Measurements from ENCODE around the gene ZDHHC8.

The ZDHHC8 gene, protein sequence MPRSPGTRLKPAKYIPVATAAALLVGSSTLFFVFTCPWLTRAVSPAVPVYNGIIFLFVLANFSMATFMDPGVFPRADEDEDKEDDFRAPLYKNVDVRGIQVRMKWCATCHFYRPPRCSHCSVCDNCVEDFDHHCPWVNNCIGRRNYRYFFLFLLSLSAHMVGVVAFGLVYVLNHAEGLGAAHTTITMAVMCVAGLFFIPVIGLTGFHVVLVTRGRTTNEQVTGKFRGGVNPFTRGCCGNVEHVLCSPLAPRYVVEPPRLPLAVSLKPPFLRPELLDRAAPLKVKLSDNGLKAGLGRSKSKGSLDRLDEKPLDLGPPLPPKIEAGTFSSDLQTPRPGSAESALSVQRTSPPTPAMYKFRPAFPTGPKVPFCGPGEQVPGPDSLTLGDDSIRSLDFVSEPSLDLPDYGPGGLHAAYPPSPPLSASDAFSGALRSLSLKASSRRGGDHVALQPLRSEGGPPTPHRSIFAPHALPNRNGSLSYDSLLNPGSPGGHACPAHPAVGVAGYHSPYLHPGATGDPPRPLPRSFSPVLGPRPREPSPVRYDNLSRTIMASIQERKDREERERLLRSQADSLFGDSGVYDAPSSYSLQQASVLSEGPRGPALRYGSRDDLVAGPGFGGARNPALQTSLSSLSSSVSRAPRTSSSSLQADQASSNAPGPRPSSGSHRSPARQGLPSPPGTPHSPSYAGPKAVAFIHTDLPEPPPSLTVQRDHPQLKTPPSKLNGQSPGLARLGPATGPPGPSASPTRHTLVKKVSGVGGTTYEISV

DNA sequence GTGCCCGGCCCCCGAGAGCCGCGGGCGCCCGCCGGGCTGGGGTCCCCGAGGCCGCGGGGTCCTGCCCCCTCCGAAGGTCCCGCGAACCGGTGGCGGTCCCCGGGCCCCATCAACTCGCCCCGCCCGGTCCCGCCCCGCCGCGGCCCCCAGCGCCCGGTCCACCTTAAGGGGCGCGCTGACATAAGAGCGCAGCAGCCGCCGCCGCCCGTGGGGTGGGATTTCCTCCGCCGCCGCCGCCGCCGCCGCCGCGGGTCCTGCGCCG is at the start of gene ZDHHC8:
Gene ZDHHC8 (plus strand): TSS at position 208 of the 262 bp plus-strand sequence. CDS start 144 bp downstream, outside the sequence.
- peak; percentile 25 to 36 for DNase-seq (ENCODE audit: low read depth in 2 of 2)

DNA sequence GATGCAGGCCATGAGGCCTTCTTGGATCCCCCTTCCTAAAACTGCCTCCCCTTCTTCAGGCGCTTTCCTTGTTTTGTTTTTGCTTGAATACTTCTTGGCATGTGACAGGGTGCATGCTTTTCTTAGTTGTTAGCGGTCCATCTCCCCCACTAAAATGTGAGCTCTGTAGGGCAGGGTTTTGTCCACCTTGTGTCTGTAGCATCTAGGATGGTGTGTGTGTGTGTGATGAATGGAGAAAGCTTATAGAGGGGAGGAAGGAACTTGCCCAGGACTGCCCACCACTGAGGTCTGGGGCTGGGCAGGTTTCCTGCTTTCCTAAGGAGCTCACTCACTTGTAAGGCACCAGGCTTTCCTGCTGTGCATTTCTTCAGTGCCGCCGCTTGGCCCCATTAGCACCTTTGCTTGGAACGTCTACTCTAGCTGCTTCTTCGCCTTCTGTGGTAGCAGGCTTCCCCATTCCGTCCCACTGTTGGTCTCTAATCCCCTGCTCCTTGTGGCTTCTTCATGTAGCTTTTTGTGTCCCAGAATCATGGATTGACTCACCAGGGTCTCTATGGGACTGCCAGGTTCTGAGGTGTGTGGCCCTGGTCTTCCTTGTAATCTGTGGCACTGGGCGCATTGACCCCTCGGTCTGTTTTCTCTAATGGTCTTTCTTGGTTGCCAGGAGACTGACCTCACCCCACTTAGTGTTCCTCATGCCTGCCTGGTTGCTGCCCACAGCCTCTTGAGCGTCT is 48.3 kb upstream of the ZDHHC8 start:
- no peak for DNase-seq (ENCODE audit: low read depth in 2 of 2)

DNA sequence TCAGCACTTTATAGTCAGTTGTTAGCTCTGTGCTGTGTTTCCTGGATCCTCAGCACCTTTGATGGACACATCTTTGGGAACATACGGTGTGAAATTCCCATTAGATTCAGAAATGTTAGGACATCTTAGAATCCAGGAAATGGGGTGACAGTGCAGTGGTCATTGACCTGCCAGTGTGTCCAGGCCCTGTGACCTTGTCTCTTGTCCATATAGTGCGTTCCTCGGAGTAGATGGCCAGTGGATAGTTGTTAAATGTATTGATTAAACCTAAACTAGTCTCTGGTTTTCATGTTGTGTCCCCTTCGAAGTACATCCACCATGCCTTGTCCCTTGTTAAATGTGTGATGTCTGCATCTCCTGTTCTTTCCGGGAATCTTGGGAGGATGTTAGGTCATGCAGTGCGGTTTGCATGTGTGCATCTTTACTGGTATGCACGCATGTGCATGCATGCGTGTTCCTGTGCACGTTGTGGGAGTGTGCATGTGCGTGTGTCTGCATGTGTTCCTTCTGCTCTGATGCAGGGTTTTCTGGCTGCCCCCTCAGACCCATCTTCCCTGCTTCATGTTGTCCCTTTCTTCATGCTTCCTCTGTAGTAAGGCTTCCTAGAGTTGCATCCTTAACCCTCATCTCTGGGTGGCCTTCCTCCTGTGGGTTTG is 47.6 kb upstream of the ZDHHC8 start:
- no peak for DNase-seq (ENCODE audit: low read depth in 2 of 2)

DNA sequence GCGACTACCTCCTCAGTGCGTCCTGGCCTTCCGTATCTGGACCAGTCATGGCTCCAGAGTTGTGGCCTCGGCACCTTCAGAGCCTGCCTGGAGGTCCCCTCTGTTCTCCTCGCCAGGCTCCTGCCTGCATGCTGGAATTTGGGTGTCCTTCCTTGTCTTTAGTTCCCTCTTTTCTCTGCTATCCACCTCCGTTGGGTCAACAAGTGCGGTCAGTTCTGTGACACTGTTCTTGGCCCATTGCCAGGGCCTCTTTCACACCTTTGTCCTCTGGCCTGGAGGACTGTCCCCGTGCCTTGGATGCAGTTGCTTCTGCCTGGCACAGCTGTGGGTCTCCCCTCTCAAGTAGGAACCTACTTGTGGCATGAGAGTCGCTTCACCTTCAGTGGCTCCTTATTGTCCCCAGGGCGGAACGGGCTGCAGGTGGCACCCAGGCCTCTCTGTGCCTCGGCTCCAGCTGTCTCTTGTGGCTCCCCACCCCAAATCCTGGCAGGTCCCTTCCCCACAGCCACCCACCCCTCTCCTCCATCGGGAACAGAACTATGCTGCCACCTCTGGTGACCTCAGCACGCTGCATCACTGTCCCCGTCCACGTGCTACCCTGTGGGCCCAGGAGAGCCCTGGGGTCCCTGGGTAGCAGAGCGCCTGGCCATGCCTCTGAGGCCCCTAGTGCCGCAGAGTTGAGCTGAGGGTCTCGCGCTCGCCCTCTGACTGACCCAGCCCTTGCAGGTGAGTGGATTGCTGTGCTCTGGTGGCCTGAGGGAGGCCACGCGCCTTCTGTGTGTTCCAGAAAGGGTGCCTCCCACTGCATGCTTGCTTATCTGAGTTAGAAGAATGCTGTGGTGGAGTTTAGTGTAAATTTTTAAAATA is 46.8 kb upstream of the ZDHHC8 start:
- peak in 1 of 2 donors; percentile 22 for DNase-seq (ENCODE audit: low read depth in 2 of 2)

DNA sequence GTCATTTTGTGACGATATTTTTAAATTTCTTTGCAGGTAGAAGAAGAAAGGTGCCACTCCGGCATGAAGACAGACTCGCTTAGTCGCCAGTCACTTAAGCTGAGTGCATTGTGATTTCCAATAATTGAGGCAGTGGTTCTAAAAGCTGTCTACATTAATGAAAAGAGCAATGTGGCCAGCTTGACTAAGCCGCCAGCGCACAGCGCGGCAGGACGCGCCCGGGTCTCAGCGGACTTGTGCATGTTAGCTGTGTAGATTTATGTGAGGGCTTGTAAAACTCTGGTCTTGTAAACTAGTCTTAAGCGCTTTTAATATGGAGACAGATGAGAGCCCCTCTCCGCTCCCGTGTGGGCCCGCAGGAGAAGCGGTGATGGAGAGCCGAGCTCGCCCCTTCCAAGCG is 46.0 kb upstream of the ZDHHC8 start:
- DNase-seq (ENCODE audit: low read depth in 2 of 2) = no peak

DNA sequence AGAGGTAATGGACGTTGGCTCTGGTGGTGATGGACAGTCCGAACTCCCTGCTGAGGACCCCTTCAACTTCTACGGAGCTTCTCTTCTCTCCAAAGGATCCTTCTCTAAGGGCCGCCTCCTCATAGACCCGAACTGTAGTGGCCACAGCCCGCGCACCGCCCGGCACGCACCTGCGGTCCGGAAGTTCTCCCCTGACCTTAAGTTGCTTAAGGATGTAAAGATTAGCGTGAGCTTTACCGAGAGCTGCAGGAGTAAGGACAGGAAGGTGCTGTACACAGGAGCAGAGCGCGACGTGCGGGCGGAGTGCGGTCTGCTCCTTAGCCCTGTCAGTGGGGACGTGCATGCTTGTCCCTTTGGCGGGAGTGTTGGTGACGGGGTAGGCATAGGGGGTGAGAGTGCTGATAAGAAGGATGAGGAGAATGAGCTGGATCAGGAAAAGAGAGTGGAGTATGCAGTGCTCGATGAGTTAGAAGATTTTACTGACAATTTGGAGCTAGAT is 45.5 kb upstream of the ZDHHC8 start:
- no peak for DNase-seq (ENCODE audit: low read depth in 2 of 2)

DNA sequence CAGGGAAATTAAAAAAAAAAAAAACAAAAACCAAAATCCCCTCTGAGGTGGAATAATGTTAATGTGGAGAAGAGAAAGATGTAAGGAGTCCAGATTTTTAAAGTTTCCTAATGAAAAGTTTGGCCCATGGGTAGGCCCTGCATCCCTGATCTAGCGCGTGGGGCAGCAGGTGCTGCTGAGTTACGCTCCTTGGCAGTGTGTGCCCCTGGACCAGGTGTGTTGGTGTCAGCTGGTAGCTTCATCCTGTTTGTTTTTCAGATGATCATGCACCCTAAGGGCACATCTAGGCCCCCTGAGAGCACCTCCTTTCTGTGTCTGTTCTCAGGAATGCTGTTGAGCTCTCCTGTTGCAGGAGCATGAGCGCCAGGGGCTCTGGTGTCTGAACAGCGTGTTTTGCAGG is 44.8 kb upstream of the ZDHHC8 start:
- DNase-seq (ENCODE audit: low read depth in 2 of 2) = no peak

DNA sequence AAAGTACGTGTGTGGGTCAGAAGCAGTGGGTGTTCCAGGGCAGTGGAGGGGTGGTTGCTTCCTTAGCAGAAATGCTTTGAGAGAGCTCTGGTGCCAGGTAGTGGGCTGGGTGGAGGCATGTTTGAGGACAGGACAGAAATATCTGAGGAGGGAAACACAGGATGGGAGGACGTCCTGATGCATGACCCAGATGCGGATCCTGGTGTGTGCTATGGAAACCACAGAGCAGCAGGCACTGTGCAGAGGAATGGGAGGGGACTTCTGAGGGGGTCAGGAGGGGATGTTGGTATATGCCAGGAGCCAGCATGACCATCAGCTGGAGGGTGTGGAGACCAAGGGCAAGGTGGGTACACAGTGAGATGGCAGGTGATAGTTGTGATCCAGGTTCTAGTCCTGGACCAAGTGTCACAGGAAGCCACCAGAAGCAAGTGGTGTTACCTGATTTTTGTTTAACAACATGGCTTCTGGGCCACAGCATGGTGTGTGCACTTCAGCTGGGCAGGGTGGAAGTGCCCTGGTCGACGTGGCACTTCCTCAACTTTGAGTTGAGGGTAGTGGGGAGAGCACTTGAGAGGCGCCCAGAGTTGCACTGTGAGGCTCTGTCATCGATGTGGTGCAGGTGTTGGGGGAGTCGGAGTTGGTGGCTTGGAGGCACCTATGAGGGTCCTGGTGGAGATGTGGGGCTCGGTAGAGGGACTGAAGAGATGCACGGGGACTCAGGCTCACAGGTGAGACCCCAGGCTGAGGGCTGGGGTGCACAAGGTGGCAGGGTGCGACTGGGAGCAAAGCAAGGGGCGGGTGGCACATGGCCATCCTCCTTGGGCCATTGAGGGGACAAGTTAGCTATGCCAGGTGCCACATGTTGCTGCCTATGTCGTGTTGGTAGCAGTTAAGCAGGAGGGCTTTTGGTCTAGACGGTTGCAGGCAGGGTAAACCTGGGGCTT is 44.0 kb upstream of the ZDHHC8 start:
- no peak for DNase-seq (ENCODE audit: low read depth in 2 of 2)

DNA sequence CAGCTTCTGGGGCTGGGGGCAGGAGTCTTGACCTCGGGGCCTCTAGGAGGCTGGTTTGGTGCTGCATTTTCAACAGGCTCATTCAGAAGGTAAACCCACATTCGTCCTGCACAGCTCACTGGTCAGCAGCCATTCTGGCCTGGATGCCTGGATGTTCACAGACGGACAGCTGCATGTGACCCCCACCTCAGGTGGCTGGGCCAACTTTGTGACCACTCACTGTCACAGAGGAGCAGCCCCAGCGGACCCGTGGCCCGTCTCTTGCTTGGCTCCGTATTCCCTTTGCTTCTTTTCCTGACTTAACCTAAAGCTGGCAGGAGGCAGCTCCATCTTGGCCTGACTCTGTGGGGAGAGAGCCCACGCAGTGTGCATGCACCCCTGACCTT is 43.3 kb upstream of the ZDHHC8 start:
- DNase-seq (ENCODE audit: low read depth in 2 of 2) = no peak

DNA sequence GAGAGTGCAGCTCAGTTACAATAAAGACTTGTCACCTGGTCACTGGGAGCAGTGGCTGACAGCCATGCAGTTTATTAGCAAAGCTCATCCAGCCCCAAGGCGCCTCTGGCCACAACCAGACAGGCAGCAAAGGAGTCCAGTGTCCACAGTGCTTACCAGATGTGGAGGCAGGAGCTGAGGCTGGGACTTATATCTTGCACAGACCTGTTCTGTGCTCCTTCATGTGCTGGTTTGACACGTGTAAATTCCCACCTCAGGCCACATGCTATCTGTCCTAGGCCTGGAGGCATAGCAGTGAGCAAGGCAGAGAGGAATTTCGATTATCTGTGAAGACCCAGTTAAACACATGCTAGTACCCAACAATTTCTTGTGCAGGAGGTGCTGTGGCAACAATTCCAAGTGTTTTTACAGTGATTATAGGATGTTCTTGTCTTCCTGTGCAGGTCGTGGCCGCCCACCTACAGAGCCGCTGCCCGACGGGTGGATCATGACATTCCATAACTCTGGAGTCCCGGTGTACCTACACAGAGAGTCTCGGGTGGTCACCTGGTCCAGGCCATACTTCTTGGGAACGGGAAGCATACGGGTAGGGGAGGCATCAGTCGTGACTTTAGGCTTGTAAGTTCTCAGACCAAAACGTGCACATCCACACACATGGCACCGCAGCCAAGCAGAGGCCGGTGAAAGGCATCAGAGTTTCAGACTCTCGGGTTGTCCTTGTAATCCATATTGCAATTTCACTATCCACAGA is 42.2 kb upstream of the ZDHHC8 start:
- no peak for DNase-seq (ENCODE audit: low read depth in 2 of 2)

DNA sequence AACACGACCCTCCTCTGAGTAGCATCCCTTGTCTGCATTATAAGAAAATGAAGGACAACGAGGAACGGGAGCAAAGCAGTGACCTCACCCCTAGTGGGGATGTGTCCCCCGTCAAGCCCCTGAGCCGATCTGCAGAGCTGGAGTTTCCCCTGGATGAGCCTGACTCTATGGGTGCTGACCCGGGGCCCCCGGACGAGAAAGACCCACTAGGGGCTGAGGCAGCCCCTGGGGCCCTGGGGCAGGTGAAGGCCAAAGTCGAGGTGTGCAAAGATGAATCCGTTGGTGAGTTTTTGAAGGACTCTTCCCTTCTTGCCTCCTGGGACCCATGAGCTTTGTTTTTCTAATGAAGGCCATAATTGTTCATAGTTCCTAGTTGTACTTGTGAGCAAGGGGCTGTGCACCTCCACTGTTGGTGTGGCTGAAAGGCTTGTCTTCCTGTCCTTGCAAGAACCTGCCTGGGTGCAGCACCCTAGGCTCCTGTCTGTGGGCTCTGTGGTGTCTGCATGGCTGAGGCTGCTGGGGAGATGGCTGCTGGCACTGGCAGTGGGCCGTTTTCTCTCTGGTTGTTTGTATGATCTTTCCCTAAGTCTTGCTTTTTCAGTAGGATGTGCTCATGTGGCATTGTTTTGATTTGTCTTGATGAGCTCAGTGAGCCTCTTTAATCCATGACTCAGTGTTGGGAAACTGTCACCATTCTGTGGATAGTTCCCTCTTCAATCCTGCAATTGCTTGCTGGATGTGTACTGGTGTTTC is 41.5 kb upstream of the ZDHHC8 start:
- DNase-seq (ENCODE audit: low read depth in 2 of 2) = no peak

DNA sequence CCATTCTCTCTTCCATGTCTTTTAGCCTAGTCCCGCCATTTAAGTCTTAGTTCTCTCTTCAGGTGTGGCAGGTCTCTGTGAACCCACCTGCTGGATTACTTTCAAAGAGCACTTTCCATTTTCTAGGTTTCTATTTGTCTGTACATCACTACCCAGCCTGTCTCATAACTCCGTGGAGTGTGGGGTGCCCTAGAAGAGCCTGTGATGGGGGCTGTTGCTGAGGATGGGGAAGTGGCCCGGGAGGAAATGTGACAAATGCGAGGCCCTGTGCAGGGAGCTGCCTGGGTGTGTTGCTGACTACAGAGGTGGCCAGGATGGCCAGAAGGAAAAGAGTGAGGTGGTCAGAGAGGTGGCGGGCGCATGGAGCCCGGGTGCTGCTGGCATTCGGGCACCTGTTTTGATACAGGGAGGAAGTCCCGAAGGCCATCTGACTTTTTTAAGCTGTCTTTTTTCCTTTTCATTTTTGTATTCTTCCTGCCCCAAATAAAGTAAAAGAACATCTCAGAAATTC is 40.8 kb upstream of the ZDHHC8 start:
- no peak for DNase-seq (ENCODE audit: low read depth in 2 of 2)

DNA sequence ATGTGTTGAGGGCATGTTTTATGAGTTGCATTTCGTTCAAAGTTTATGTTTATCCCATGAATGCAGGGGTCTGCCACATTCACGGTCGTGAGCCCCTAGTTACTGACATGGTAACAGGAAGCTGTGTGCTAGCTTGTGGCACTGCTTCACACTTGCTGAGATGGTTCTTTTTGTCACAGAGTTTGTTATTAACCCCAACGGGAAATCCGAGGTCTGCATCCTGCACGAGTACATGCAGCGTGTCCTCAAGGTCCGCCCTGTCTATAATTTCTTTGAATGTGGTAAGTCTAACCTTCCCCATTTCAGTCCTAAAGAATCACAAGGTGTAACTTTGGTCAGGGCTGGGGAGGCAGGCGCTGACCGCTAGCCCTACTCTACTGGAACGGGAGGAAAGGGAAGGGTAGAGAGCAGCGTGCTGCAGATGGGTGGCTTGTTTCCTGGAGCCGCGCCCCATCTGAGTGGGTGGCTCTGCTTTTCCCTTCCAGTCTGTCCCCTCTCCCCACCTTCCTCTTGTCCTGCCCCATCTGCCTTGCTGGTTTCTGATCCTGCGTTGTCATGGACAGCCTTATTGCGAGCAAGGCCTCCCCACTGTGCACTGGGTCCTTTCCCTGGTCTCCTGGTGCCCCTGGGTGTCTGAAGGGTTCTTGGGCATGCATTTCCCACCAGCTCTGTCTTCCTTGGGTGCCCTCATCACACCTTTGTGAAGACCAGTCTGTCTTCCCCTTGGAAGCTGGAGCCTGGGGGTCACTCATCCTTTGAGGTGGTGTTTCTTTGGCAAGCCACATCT is 39.7 kb upstream of the ZDHHC8 start:
- DNase-seq (ENCODE audit: low read depth in 2 of 2) = no peak

DNA sequence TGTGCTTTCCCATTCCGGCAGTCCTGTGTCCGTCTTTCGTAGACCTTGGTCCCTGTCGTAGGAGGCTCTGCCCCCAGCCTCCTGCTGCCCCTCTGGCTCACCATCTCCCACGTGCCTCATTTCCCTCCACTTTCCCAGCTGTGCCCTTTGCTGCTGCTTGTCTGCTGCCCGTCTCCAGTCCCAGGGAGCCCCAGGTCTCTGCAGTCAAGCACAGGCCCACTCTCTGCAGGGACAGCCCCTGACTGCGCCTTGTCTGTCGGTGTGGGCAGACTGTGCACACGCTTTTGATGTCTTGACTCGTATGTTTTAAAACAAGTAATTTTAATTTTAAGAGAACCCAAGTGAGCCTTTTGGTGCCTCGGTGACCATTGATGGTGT is 39.1 kb upstream of the ZDHHC8 start:
- DNase-seq (ENCODE audit: low read depth in 2 of 2) = no peak

DNA sequence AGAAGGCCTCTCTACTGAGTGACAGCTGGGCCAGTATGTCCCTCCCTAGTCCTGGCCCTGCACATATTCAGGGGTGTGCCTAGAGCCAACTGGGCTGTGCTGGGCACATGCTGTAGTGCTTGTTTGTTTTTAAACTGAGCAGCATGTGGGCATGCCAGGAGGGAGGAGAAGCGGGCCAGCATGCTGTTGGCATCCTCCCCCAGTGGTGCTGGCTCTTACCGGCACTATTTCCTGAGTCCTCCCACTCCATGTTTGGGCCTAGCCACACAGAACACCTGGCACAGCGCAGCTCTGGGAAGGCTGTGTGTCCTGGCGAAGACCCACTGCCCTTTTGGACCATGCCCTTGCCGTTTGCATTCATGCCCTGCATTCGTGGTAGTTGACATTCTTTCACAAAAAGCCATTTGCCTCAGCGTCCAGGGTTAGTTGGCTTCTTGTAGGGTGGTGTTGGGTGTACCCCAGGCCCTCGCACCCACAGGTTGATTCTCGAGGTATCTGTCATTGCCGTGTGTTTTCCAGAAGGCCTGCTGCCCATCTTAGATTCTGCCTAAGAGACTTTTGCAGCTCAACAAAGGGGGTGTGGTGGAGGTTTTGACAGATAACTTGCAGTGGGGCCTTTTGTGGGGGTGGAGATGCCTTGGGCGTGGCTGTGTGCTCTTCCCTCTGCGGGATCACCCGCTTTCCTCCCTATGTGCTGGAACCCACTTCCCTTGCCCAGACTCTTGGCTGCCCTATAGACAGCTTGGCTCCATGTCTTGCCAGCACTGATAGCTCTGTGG is 38.0 kb upstream of the ZDHHC8 start:
- no peak for DNase-seq (ENCODE audit: low read depth in 2 of 2)

DNA sequence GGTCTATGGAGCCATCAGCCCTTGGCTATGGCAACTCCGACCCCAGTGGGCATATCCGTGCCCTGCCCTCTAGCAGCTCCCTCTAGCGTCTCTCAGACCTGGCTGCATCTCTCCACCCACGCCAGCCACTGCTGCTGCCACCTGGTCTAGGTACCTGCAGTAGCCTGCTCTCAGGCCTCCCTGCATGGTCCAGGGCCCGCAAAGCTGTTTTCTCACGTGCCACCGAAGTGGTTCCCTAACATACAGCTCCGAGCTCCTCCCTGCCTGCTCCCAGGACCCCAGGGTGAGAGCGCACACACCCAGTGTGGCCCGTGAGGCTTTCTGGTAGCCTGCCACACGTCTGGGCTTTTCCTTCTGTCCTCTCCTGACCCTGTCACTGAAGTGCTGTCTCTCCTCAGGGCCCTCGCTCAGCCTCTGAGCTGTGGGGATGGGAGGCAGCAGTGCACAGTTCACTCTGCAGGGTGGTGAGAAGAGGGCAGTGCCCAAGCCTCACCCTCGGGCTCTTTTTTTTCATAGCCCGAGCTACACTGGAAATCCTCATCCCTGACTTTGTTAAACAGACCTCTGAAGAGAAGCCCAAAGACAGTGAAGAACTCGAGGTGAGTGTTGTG is 37.3 kb upstream of the ZDHHC8 start:
- DNase-seq (ENCODE audit: low read depth in 2 of 2) = no peak
